GM21381 (cell line): ENCODE measurements around the gene IRX6.

ENCODE experiments used
- ATAC-seq: cut with Tn5 transposase; IDR thresholded peaks from one replicate; pipeline ENCODE4 v1.9.1; 2021; ENCODE audit warnings: mild to moderate bottlenecking, moderate library complexity; ENCODE audit not compliant: unreplicated experiment

Gene IRX6

GRCh38 chr16:55364811-55365210 lies 40.8 kb downstream of the IRX6 start:
- no peak for ATAC-seq

GRCh38 chr16:55367301-55367811 lies 43.4 kb downstream of the IRX6 start:
- no peak for ATAC-seq

GRCh38 chr16:55367866-55368603 lies 44.0 kb downstream of the IRX6 start:
- no peak for ATAC-seq

GRCh38 chr16:55369151-55369550 lies 45.1 kb downstream of the IRX6 start:
- ATAC-seq, result no peak

GRCh38 chr16:55370762-55371482 lies 46.9 kb downstream of the IRX6 start:
- no peak for ATAC-seq

- no peak for ATAC-seq
Observed at GRCh38 chr16:55372792-55373488, 48.9 kb downstream of the IRX6 start.

- ATAC-seq, result no peak
Observed at GRCh38 chr16:55373489-55373832, 49.5 kb downstream of the IRX6 start.

GRCh38 chr16:55376045-55376444 lies 52.0 kb downstream of the IRX6 start:
- no peak for ATAC-seq

- ATAC-seq, result no peak
Observed at GRCh38 chr16:55376567-55377167, 52.7 kb downstream of the IRX6 start.

GRCh38 chr16:55377840-55378239 lies 53.8 kb downstream of the IRX6 start:
- ATAC-seq, result no peak

- ATAC-seq, result no peak
Observed at GRCh38 chr16:55378616-55379015, 54.6 kb downstream of the IRX6 start.

- ATAC-seq, result no peak
Observed at GRCh38 chr16:55379371-55379770, 55.4 kb downstream of the IRX6 start.

GRCh38 chr16:55379876-55380390 lies 55.9 kb downstream of the IRX6 start:
- no peak for ATAC-seq
